H9 (cell line): ENCODE data around the gene INPP5A. TPM values are rescaled to one million over a fixed set of nuclear protein-coding genes. Genes with fewer than 3 reads are reported as not detected.

Experiments used
- DNase-seq: peaks from one replicate; pipeline ENCODE4 v3.0.0-alpha.2; 2017
- H2AFZ ChIP-seq: one replicate; pipeline ENCODE4 v1.6.1; 2013; ENCODE audit warnings: mild to moderate bottlenecking, low read length, control low read depth, moderate library complexity
- H2AK5ac ChIP-seq: 2 replicates; pipeline ENCODE4 v1.6.1; 2013; ENCODE audit warnings: low read length, control low read depth, mixed read lengths; ENCODE audit not compliant: insufficient read length
- H2BK120ac ChIP-seq: one replicate; pipeline ENCODE4 v1.6.1; 2013; ENCODE audit warnings: low read depth, mild to moderate bottlenecking, low read length, control low read depth, inconsistent platforms; ENCODE audit not compliant: poor library complexity, severe bottlenecking
- H2BK12ac ChIP-seq: 2 replicates; pipeline ENCODE4 v1.6.1; 2013; ENCODE audit warnings: low read length, control low read depth, mixed read lengths, low read depth; ENCODE audit not compliant: insufficient read length
- H2BK15ac ChIP-seq: 2 replicates; pipeline ENCODE4 v1.6.1; 2013; ENCODE audit warnings: low read depth, low read length, control low read depth
- H2BK20ac ChIP-seq: one replicate; pipeline ENCODE4 v1.6.1; 2013; ENCODE audit warnings: low read depth, mild to moderate bottlenecking, low read length, control low read depth, inconsistent platforms; ENCODE audit not compliant: poor library complexity, severe bottlenecking
- H2BK5ac ChIP-seq: 2 replicates; pipeline ENCODE4 v1.6.1; 2013; ENCODE audit warnings: low read length, control low read depth, mixed read lengths; ENCODE audit not compliant: insufficient read length
- H3K14ac ChIP-seq: 2 replicates; pipeline ENCODE4 v1.6.1; 2013; ENCODE audit warnings: low read length, control low read depth; ENCODE audit not compliant: insufficient read depth
- H3K18ac ChIP-seq: 2 replicates; pipeline ENCODE4 v1.6.1; 2013; ENCODE audit warnings: low read depth, mild to moderate bottlenecking, mixed read lengths, low read length, control low read depth; ENCODE audit not compliant: insufficient read length
- H3K23ac ChIP-seq: 2 replicates; pipeline ENCODE4 v1.6.1; 2013; ENCODE audit warnings: low read length, control low read depth, mixed read lengths, low read depth; ENCODE audit not compliant: insufficient read length
- H3K23me2 ChIP-seq: 2 replicates; pipeline ENCODE4 v1.6.1; 2013; ENCODE audit warnings: low read depth, mild to moderate bottlenecking, mixed read lengths, low read length, control low read depth; ENCODE audit not compliant: insufficient read length, poor library complexity, severe bottlenecking
- H3K27ac ChIP-seq: 2 replicates; pipeline ENCODE4 v1.5.1; 2013; ENCODE audit warnings: low read length, control low read depth, mixed read lengths, low read depth; ENCODE audit not compliant: insufficient read length
- H3K27me3 ChIP-seq: 2 replicates; pipeline ENCODE4 v1.6.1; 2013; ENCODE audit warnings: low read length, control low read depth, inconsistent platforms; ENCODE audit not compliant: insufficient read depth
- H3K4ac ChIP-seq: 2 replicates; pipeline ENCODE4 v1.6.1; 2013; ENCODE audit warnings: low read depth, mild to moderate bottlenecking, control low read depth, inconsistent platforms, low read length, moderate library complexity
- H3K4me1 ChIP-seq: 2 replicates; pipeline ENCODE4 v1.6.1; 2013; ENCODE audit warnings: low read length, control low read depth, inconsistent platforms; ENCODE audit not compliant: insufficient read depth
- H3K4me2 ChIP-seq: 2 replicates; pipeline ENCODE4 v1.6.1; 2013; ENCODE audit warnings: low read length, control low read depth, mixed read lengths; ENCODE audit not compliant: insufficient read length, insufficient read depth
- H3K56ac ChIP-seq: 2 replicates; pipeline ENCODE4 v1.6.1; 2013; ENCODE audit warnings: low read depth, mild to moderate bottlenecking, mixed read lengths, low read length, control low read depth; ENCODE audit not compliant: insufficient read length
- H3K79me1 ChIP-seq: 2 replicates; pipeline ENCODE4 v1.6.1; 2013; ENCODE audit warnings: low read depth, mild to moderate bottlenecking, moderate library complexity, low read length, control low read depth, inconsistent platforms; ENCODE audit not compliant: insufficient read depth, poor library complexity, severe bottlenecking
- H3K79me2 ChIP-seq: 2 replicates; pipeline ENCODE4 v1.6.1; 2013; ENCODE audit warnings: low read length, control low read depth, inconsistent platforms; ENCODE audit not compliant: insufficient read depth
- H3K9ac ChIP-seq: 2 replicates; pipeline ENCODE4 v1.6.1; 2013; ENCODE audit warnings: low read length, control low read depth, mixed read lengths; ENCODE audit not compliant: insufficient read length; ENCODE audit errors: extremely low read depth
- H3K9me3 ChIP-seq: one replicate; pipeline ENCODE4 v1.6.1; 2013; ENCODE audit warnings: low read depth, low read length, inconsistent platforms; ENCODE audit not compliant: control insufficient read depth
- H3T11ph ChIP-seq: one replicate; pipeline ENCODE4 v1.6.1; 2013; ENCODE audit warnings: mild to moderate bottlenecking, low read length, control low read depth, inconsistent platforms
- H4K20me1 ChIP-seq: one replicate; pipeline ENCODE4 v1.6.1; 2013; ENCODE audit not compliant: control insufficient read depth, insufficient read length, insufficient read depth
- H4K5ac ChIP-seq: 2 replicates; pipeline ENCODE4 v1.6.1; 2013; ENCODE audit warnings: low read depth, mild to moderate bottlenecking, mixed read lengths, low read length, control low read depth; ENCODE audit not compliant: insufficient read length
- H4K8ac ChIP-seq: replicated peaks from 2 replicates; pipeline ENCODE4 v1.6.1; 2013; ENCODE audit warnings: low read length, control low read depth, mixed read lengths, low read depth; ENCODE audit not compliant: insufficient read length
- H4K91ac ChIP-seq: 2 replicates; pipeline ENCODE4 v1.6.1; 2013; ENCODE audit warnings: low read depth, mild to moderate bottlenecking, moderate library complexity, mixed read lengths, low read length, control low read depth; ENCODE audit not compliant: insufficient read length
- H3K27ac Mint-ChIP-seq, 3 experiments: 2 replicates in 2 of 3; 3 replicates in 1 of 3; pipeline ENCODE4 v1.8.0; 2020 to 2021; ENCODE audit warnings: mixed read lengths in 3 of 3, mild to moderate bottlenecking in 1 of 3, moderate library complexity in 1 of 3
- H3K27me3 Mint-ChIP-seq: 2 replicates; pipeline ENCODE4 v1.8.0; 2021; ENCODE audit warnings: low read depth, mild to moderate bottlenecking, moderate library complexity, mixed read lengths
- H3K36me3 Mint-ChIP-seq, 3 experiments: 2 replicates in 2 of 3; 3 replicates in 1 of 3; pipeline ENCODE4 v1.8.0; 2020 to 2021; ENCODE audit warnings: low read depth in 3 of 3, mixed read lengths in 3 of 3; ENCODE audit not compliant: insufficient read depth in 1 of 3
- H3K4me1 Mint-ChIP-seq, 2 experiments: 2 replicates each; pipeline ENCODE4 v1.8.0; 2020; ENCODE audit warnings: mixed read lengths in 2 of 2
- H3K4me3 Mint-ChIP-seq, 2 experiments: 2 replicates in 1 of 2; 3 replicates in 1 of 2; pipeline ENCODE4 v1.8.0; 2020 to 2021; ENCODE audit warnings: mild to moderate bottlenecking in 2 of 2, mixed read lengths in 2 of 2, moderate library complexity in 1 of 2
- H3K9me3 Mint-ChIP-seq, 2 experiments: 2 replicates in 1 of 2; 3 replicates in 1 of 2; pipeline ENCODE4 v1.8.0; 2020; ENCODE audit warnings: mild to moderate bottlenecking in 2 of 2, mixed read lengths in 2 of 2, moderate library complexity in 1 of 2
- WGBS: extraction: QIAGEN DNeasy Blood & Tissue Kit; methylation state at CpG from one replicate; pipeline ENCODE4 v1.1.7; 2013; ENCODE audit warnings: missing lambda C conversion rate, low lambda C conversion rate, mixed read lengths; ENCODE audit not compliant: insufficient read length; ENCODE audit errors: extremely low coverage; 5-methylcytosine and 5-hydroxymethylcytosine counted together
- total RNA-seq: library from RNA; stranded (reverse); gene quantifications from 2 replicates; pipeline ENCODE4 v1.2.1, GENCODE V29; 2021
- TF ChIP-seq, protein P1 (sequence below): fragments of 200-600 bp; sonication (generic); conservative IDR thresholded peaks from 3 replicates; pipeline ENCODE4 v1.8.0; 2021; ENCODE audit warnings: antibody characterized with exemption, mild to moderate bottlenecking

INPP5A gene
- total RNA-seq, 1 experiment from 2014 or later = 17.7 TPM

DNA sequence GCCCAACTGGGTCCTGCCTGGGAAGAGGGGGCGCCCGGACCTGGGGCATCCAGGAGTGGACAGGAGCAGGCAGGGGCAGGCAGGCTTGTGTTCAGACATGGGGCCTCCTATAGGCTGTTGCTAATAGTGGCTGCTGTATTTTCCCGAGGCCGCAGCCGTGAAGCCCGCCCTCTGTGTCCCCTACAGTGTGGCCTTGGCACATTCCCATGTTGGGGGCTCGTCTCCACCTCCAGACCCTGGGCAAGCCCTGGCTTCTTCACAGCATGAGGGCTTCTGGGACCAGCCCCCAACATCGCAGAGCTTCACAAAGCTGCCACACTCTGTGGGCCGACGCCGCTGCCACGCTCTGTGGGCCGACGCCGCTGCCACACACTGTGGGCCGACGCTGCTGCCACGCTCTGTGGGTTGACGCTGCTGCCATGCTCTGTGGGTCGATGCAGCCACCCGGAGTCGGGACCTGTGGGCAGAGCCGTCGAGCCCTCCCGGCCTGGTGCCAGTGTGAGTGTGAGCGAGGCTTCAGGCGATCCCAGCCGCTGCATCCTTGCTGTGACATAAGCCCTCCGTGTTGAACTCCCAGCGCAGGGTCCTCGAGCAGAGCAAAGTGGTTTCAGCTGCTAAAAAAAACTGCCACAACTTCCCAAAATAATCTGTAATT, 109.0 kb downstream of the INPP5A start:
- H3K27me3 Mint-ChIP-seq = no peaks in the 10 kb centered on the region
- no peak overlapping the region for H4K8ac ChIP-seq
- no peak overlapping the region for H3K4me3 Mint-ChIP-seq
- no peak overlapping the region for H2BK120ac ChIP-seq
- no peak overlapping the region for H3K18ac ChIP-seq
- no peaks in the 10 kb centered on the region for H3K23me2 ChIP-seq
- H2AK5ac ChIP-seq = no peak overlapping the region
- no peak overlapping the region for H2BK12ac ChIP-seq
- no peaks in the 10 kb centered on the region for H4K20me1 ChIP-seq
- no peak overlapping the region for H3K4ac ChIP-seq
- no peak overlapping the region for H2BK5ac ChIP-seq
- H2BK15ac ChIP-seq = no peak overlapping the region
- no peak overlapping the region for H3K27ac Mint-ChIP-seq
- no peak overlapping the region for H3K23ac ChIP-seq
- no peaks in the 10 kb centered on the region for H3K79me1 ChIP-seq
- H3T11ph ChIP-seq = no peak overlapping the region
- no peak overlapping the region for H2BK20ac ChIP-seq
- WGBS = no CpG with 5 or more reads among the region's 31 CpGs
- no peaks in the 10 kb centered on the region; a peak in 1 of 7 replicates for H3K36me3 Mint-ChIP-seq
- no peak overlapping the region for H3K14ac ChIP-seq
- no peak overlapping the region for H3K9ac ChIP-seq
- TF ChIP-seq, protein P1, sequence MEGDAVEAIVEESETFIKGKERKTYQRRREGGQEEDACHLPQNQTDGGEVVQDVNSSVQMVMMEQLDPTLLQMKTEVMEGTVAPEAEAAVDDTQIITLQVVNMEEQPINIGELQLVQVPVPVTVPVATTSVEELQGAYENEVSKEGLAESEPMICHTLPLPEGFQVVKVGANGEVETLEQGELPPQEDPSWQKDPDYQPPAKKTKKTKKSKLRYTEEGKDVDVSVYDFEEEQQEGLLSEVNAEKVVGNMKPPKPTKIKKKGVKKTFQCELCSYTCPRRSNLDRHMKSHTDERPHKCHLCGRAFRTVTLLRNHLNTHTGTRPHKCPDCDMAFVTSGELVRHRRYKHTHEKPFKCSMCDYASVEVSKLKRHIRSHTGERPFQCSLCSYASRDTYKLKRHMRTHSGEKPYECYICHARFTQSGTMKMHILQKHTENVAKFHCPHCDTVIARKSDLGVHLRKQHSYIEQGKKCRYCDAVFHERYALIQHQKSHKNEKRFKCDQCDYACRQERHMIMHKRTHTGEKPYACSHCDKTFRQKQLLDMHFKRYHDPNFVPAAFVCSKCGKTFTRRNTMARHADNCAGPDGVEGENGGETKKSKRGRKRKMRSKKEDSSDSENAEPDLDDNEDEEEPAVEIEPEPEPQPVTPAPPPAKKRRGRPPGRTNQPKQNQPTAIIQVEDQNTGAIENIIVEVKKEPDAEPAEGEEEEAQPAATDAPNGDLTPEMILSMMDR = no peak
- no peaks in the 10 kb centered on the region for H3K27me3 ChIP-seq
- H4K5ac ChIP-seq = no peak overlapping the region
- no peaks in the 10 kb centered on the region for H3K9me3 Mint-ChIP-seq
- H3K4me1 ChIP-seq = no peaks in the 10 kb centered on the region
- H3K9me3 ChIP-seq = no peaks in the 10 kb centered on the region
- no peak overlapping the region for H4K91ac ChIP-seq
- H3K4me2 ChIP-seq = no peak overlapping the region
- peaks cover 3 to 17% of the 10 kb centered on the region in 2 experiments; a peak in 2 of 4 replicates for H3K4me1 Mint-ChIP-seq
- no peak overlapping the region for H3K27ac ChIP-seq
- no peak overlapping the region for H2AFZ ChIP-seq
- DNase-seq = no peak
- H3K79me2 ChIP-seq = no peaks in the 10 kb centered on the region
- H3K56ac ChIP-seq = no peak overlapping the region
